Measurements from ENCODE around the gene KRTAP10-6. TPM values are rescaled to one million over a fixed set of nuclear protein-coding genes. Genes with fewer than 3 reads are reported as not detected.
"Not testable (repeated sequence)": the region's sequence is repeated elsewhere in the genome, so short reads cannot be mapped to it uniquely, and the experiment has no call there.

Gene KRTAP10-6
- total RNA-seq, 2 donors from 2014 or later = not detected

DNA sequence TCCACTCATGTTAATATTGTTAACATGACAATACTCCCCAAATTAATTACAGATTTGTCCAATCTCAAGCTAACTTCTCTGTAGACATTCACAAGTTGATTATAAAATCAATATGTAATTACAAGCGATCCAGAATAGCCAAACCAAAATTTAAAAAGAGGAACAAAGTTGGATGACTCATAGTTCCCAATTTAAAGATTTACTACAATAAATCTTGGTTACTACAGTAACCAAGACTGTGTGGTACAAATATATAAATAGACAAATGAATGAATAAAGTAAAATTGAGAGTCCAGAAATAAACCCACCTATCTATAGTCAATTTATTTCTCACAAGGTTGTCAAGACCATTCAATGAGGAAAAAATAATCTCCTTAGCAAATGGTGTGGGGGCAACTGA, 25.9 kb downstream of the KRTAP10-6 start:
- H3K27me3 Mint-ChIP-seq (ENCODE audit: low read depth) = no peaks in the 10 kb centered on the region
- H3K27ac Mint-ChIP-seq = no peak overlapping the region
- H3K36me3 Mint-ChIP-seq (ENCODE audit: insufficient read depth in 2 of 2) = peaks cover 0 to 4% of the 10 kb centered on the region in 2 donors

GRCh38 chr21:44564886-44565598, 27.3 kb downstream of the KRTAP10-6 start:
- peak overlapping the region; percentile 52 for H3K27ac Mint-ChIP-seq
- peaks cover 14% of the 10 kb centered on the region for H3K4me1 Mint-ChIP-seq (ENCODE audit: low read depth)
- peaks cover 12 to 18% of the 10 kb centered on the region in 2 donors for H3K9me3 Mint-ChIP-seq
- DNase-seq (no peak), ATAC-seq (replicated peaks in 1 of 2) (peak in 1 of 2 donors; percentile 45)
- H3K36me3 Mint-ChIP-seq (ENCODE audit: insufficient read depth in 2 of 2) = peaks cover 3 to 9% of the 10 kb centered on the region in 2 donors
- H3K27me3 Mint-ChIP-seq (ENCODE audit: low read depth) = no peaks in the 10 kb centered on the region
- H3K4me3 Mint-ChIP-seq = peak overlapping the region; percentile 2 to 81

More for the DNA sequence above, 25.9 kb downstream of the KRTAP10-6 start:
- Mint-ChIP-seq H3K4me3 (no peak overlapping the region), H3K9me3 (peaks cover 8% of the 10 kb centered on the region in 2 donors), H3K4me1 (ENCODE audit: low read depth) (peaks cover 14% of the 10 kb centered on the region)
- ATAC-seq (replicated peaks in 1 of 2) (no peak), DNase-seq (no peak)

- peak overlapping the region; percentile 28 for H3K27ac Mint-ChIP-seq
- peaks cover 14% of the 10 kb centered on the region for H3K4me1 Mint-ChIP-seq (ENCODE audit: low read depth)
- peaks cover 3 to 9% of the 10 kb centered on the region in 2 donors for H3K36me3 Mint-ChIP-seq (ENCODE audit: insufficient read depth in 2 of 2)
- H3K4me3 Mint-ChIP-seq = no peak overlapping the region
- peaks cover 12 to 18% of the 10 kb centered on the region in 2 donors for H3K9me3 Mint-ChIP-seq
- H3K27me3 Mint-ChIP-seq (ENCODE audit: low read depth) = no peaks in the 10 kb centered on the region
- no peak for DNase-seq
- ATAC-seq (replicated peaks in 1 of 2) = no peak
These were observed 28.2 kb downstream of the KRTAP10-6 start for GRCh38 chr21:44564099-44564498.

GRCh38 chr21:44558695-44559094, 33.6 kb downstream of the KRTAP10-6 start, which contains the start of gene KRTAP10-3:
KRTAP10-3 (minus strand) TSS chr21:44558795; CDS start chr21:44558715, 80 bp downstream.
- Mint-ChIP-seq H3K27ac (no peak within 1 kb of the TSS), H3K4me3 (no peak within 1 kb of the TSS), H3K36me3 (ENCODE audit: insufficient read depth in 2 of 2) (peaks cover 3 to 9% of the 10 kb centered on the region in 2 donors), H3K9me3 (peaks cover 12 to 19% of the 10 kb centered on the region in 2 donors), H3K4me1 (ENCODE audit: low read depth) (no peaks in the 10 kb centered on the region), H3K27me3 (ENCODE audit: low read depth) (no peaks in the 10 kb centered on the region)
- DNase-seq (no peak), ATAC-seq (replicated peaks in 1 of 2) (no peak)

DNA sequence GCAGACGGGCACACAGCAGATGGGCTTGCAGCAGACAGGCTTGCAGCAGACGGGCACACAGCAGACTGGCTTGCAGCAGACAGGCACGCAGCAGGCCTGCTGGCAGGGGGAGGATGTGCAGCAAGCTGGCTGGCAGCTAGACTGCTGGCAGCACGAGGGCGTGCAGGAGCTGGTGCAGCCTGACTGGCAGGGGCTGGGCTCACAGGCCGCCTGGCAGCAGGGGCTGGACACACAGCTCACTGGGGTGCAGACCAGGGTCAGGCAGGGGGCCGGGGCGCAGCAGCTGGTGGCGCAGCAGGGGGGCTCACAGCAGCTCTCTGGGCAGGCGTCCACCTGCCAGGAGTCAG, 34.0 kb downstream of the KRTAP10-6 start:
- H3K27me3 Mint-ChIP-seq (ENCODE audit: low read depth); DNase-seq; ATAC-seq (replicated peaks in 1 of 2); H3K27ac Mint-ChIP-seq; H3K4me3 Mint-ChIP-seq; H3K4me1 Mint-ChIP-seq (ENCODE audit: low read depth); H3K36me3 Mint-ChIP-seq (ENCODE audit: insufficient read depth in 2 of 2): not testable (repeated sequence)
- H3K9me3 Mint-ChIP-seq = peaks cover 11 to 19% of the 10 kb centered on the region in 2 donors

- H3K9me3 Mint-ChIP-seq = peaks cover 10 to 19% of the 10 kb centered on the region in 2 donors
- DNase-seq (no peak), ATAC-seq (replicated peaks in 1 of 2) (no peak)
- peaks cover 3 to 11% of the 10 kb centered on the region in 2 donors for H3K36me3 Mint-ChIP-seq (ENCODE audit: insufficient read depth in 2 of 2)
- no peak overlapping the region for H3K4me3 Mint-ChIP-seq
- H3K27me3 Mint-ChIP-seq (ENCODE audit: low read depth) = no peaks in the 10 kb centered on the region
- no peak overlapping the region for H3K27ac Mint-ChIP-seq
- no peaks in the 10 kb centered on the region for H3K4me1 Mint-ChIP-seq (ENCODE audit: low read depth)
These were observed 34.6 kb downstream of the KRTAP10-6 start for GRCh38 chr21:44557491-44558328.

- no peak for ATAC-seq (replicated peaks in 1 of 2)
These were observed 35.4 kb downstream of the KRTAP10-6 start for GRCh38 chr21:44556879-44557278.

DNA sequence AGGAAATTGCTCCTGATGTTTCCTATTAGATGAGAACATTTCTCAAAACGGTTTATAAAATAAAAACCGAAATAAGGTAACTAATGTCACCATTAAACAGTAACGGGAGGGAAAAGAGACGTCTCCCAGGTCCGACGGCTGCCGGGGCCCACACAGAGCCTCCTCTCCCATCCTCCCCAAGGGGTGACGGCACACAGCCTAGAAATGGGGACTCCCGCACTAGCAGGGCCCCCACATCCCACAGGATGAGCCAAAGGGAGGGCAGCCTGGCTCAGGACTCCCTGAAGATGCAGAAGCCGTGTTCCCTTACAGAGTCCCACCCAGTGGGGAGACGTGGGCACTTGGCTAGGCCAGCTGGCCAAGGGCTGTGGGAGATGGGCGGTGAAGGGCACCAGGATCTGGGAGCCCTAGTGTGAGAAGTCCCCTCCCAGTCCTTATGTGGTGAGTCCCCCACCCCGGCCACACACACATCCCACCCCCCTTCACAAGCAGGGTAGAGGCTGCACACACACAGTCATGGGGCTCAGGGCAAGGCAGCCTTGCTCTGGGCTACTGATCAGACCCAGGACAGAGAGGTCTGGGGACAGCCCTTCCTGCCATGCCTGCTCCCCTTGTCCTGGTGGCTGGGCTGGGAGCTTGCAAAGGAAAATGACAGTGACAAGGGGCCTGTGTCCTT, 37.0 kb downstream of the KRTAP10-6 start:
- H3K36me3 Mint-ChIP-seq (ENCODE audit: insufficient read depth in 2 of 2) = peaks cover 0 to 7% of the 10 kb centered on the region in 2 donors
- ATAC-seq (replicated peaks in 1 of 2) (no peak), DNase-seq (no peak)
- H3K4me1 Mint-ChIP-seq (ENCODE audit: low read depth) = no peaks in the 10 kb centered on the region
- no peak overlapping the region for H3K27ac Mint-ChIP-seq
- H3K4me3 Mint-ChIP-seq = no peak overlapping the region
- H3K27me3 Mint-ChIP-seq (ENCODE audit: low read depth) = no peaks in the 10 kb centered on the region
- H3K9me3 Mint-ChIP-seq = peaks cover 0 to 4% of the 10 kb centered on the region in 2 donors

More at GRCh38 chr21:44556879-44557278, 35.4 kb downstream of the KRTAP10-6 start:
- Mint-ChIP-seq H3K27ac (no peak overlapping the region), H3K4me3 (no peak overlapping the region), H3K27me3 (ENCODE audit: low read depth) (no peaks in the 10 kb centered on the region), H3K4me1 (ENCODE audit: low read depth) (no peaks in the 10 kb centered on the region), H3K9me3 (peaks cover 4 to 15% of the 10 kb centered on the region in 2 donors), H3K36me3 (ENCODE audit: insufficient read depth in 2 of 2) (peaks cover 3 to 9% of the 10 kb centered on the region in 2 donors)
- DNase-seq = no peak

GRCh38 chr21:44552681-44553080, 39.6 kb downstream of the KRTAP10-6 start:
- Mint-ChIP-seq H3K36me3 (ENCODE audit: insufficient read depth in 2 of 2) (peaks cover 2 to 8% of the 10 kb centered on the region in 2 donors), H3K27ac (no peak overlapping the region), H3K9me3 (peaks cover under 1 to 4% of the 10 kb centered on the region in 2 donors), H3K4me1 (ENCODE audit: low read depth) (peaks cover 9% of the 10 kb centered on the region), H3K4me3 (no peak overlapping the region), H3K27me3 (ENCODE audit: low read depth) (no peaks in the 10 kb centered on the region)
- ATAC-seq (replicated peaks in 1 of 2) = no peak
- no peak for DNase-seq

- no peaks in the 10 kb centered on the region for H3K27me3 Mint-ChIP-seq (ENCODE audit: low read depth)
- H3K36me3 Mint-ChIP-seq (ENCODE audit: insufficient read depth in 2 of 2) = peaks cover 6 to 13% of the 10 kb centered on the region in 2 donors
- H3K27ac Mint-ChIP-seq = no peak overlapping the region
- H3K4me1 Mint-ChIP-seq (ENCODE audit: low read depth) = peaks cover 14% of the 10 kb centered on the region
- no peak overlapping the region for H3K4me3 Mint-ChIP-seq
- DNase-seq (no peak), ATAC-seq (replicated peaks in 1 of 2) (no peak)
- H3K9me3 Mint-ChIP-seq = peaks cover 6 to 9% of the 10 kb centered on the region in 2 donors
These were observed 40.2 kb downstream of the KRTAP10-6 start for GRCh38 chr21:44552136-44552535.

- Mint-ChIP-seq H3K36me3 (ENCODE audit: insufficient read depth in 2 of 2) (peaks cover 12 to 20% of the 10 kb centered on the region in 2 donors), H3K4me1 (ENCODE audit: low read depth) (peaks cover 18% of the 10 kb centered on the region), H3K4me3 (no peak within 1 kb of the TSS), H3K9me3 (peaks cover 13 to 16% of the 10 kb centered on the region in 2 donors), H3K27me3 (ENCODE audit: low read depth) (no peaks in the 10 kb centered on the region), H3K27ac (no peak within 1 kb of the TSS)
- no peak for ATAC-seq (replicated peaks in 1 of 2)
- DNase-seq = no peak
These were observed 40.9 kb downstream of the KRTAP10-6 start, which contains the start of gene KRTAP10-2 for GRCh38 chr21:44551340-44551961. KRTAP10-2 (minus strand) TSS chr21:44551505; CDS start chr21:44551458, 47 bp downstream.

DNA sequence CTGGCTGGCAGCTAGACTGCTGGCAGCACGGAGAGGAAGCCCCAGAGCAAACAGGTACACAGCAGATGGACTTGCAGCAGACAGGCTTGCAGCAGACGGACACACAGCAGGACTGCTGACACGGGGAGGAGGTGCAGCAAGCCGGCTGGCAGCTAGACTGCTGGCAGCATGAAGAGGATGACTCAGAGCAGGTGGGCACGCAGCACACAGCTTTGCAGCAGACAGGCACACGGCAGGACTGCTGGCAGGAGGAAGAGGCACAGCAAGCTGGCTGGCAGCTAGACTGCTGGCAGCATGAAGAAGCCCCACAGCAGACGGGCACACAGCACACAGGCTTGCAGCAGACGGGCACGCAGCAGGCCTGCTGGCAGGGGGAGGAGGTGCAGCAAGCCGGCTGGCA, 41.5 kb downstream of the KRTAP10-6 start:
- no peak for DNase-seq
- no peak for ATAC-seq (replicated peaks in 1 of 2)
- H3K4me1 Mint-ChIP-seq (ENCODE audit: low read depth) = peaks cover 18% of the 10 kb centered on the region
- no peak overlapping the region for H3K4me3 Mint-ChIP-seq
- peaks cover 12 to 21% of the 10 kb centered on the region in 2 donors for H3K36me3 Mint-ChIP-seq (ENCODE audit: insufficient read depth in 2 of 2)
- peaks cover 13 to 16% of the 10 kb centered on the region in 2 donors for H3K9me3 Mint-ChIP-seq
- no peaks in the 10 kb centered on the region for H3K27me3 Mint-ChIP-seq (ENCODE audit: low read depth)
- H3K27ac Mint-ChIP-seq = no peak overlapping the region
